Measurements from ENCODE around the gene CLDN19. TPM values are rescaled to one million over a fixed set of nuclear protein-coding genes. Genes with fewer than 3 reads are reported as not detected.

CLDN19 gene
- total RNA-seq, 6 experiments from 2014 or later: not detected

GRCh38 chr1:42783092-42783491 lies 43.1 kb upstream of the CLDN19 start:
- Mint-ChIP-seq H3K4me1 (ENCODE audit: low read depth) (no peaks in the 10 kb centered on the region), H3K36me3 (ENCODE audit: low read depth) (no peaks in the 10 kb centered on the region; the same call in 1 of the 2 replicates), H3K27ac (no peak overlapping the region), H3K27me3 (ENCODE audit: insufficient read depth) (peaks cover 4% of the 10 kb centered on the region), H3K4me3 (no peak overlapping the region), H3K9me3 (no peaks in the 10 kb centered on the region)
- no peak for TF ChIP-seq CTCF (IDR thresholded peaks at IDR 0.05)
- no peak for DNase-seq

- no peak for TF ChIP-seq CTCF (IDR thresholded peaks at IDR 0.05)
These were observed 40.1 kb upstream of the CLDN19 start for GRCh38 chr1:42780176-42780575.

GRCh38 chr1:42779725-42780124 lies 39.7 kb upstream of the CLDN19 start:
- peaks cover 16% of the 10 kb centered on the region for H3K36me3 Mint-ChIP-seq (ENCODE audit: low read depth)
- no peak for DNase-seq
- TF ChIP-seq CTCF (IDR thresholded peaks at IDR 0.05): no peak
- H3K4me1 Mint-ChIP-seq (ENCODE audit: low read depth): no peaks in the 10 kb centered on the region
- H3K27me3 Mint-ChIP-seq (ENCODE audit: insufficient read depth): no peaks in the 10 kb centered on the region; the same call in 1 of the 2 replicates
- no peak overlapping the region for H3K4me3 Mint-ChIP-seq
- H3K27ac Mint-ChIP-seq: no peak overlapping the region
- H3K9me3 Mint-ChIP-seq: no peaks in the 10 kb centered on the region

More at GRCh38 chr1:42780176-42780575, 40.1 kb upstream of the CLDN19 start:
- Mint-ChIP-seq H3K4me3 (no peak overlapping the region), H3K27ac (no peak overlapping the region), H3K27me3 (ENCODE audit: insufficient read depth) (no peaks in the 10 kb centered on the region; the same call in 1 of the 2 replicates), H3K36me3 (ENCODE audit: low read depth) (peaks cover 12% of the 10 kb centered on the region), H3K9me3 (no peaks in the 10 kb centered on the region), H3K4me1 (ENCODE audit: low read depth) (no peaks in the 10 kb centered on the region)
- DNase-seq: no peak

GRCh38 chr1:42777852-42778251 lies 37.8 kb upstream of the CLDN19 start:
- DNase-seq: peak; percentile 31
- H3K27me3 Mint-ChIP-seq (ENCODE audit: insufficient read depth): no peaks in the 10 kb centered on the region; the same call in 1 of the 2 replicates
- no peaks in the 10 kb centered on the region for H3K4me1 Mint-ChIP-seq (ENCODE audit: low read depth)
- no peak overlapping the region for H3K4me3 Mint-ChIP-seq
- TF ChIP-seq CTCF (IDR thresholded peaks at IDR 0.05): peak; percentile 85
- H3K36me3 Mint-ChIP-seq (ENCODE audit: low read depth): peaks cover 18% of the 10 kb centered on the region
- H3K27ac Mint-ChIP-seq: no peak overlapping the region
- H3K9me3 Mint-ChIP-seq: no peaks in the 10 kb centered on the region

- DNase-seq: no peak
- Mint-ChIP-seq H3K9me3 (no peaks in the 10 kb centered on the region), H3K4me1 (ENCODE audit: low read depth) (no peaks in the 10 kb centered on the region), H3K4me3 (no peak overlapping the region), H3K36me3 (ENCODE audit: low read depth) (peaks cover 18% of the 10 kb centered on the region), H3K27me3 (ENCODE audit: insufficient read depth) (no peaks in the 10 kb centered on the region), H3K27ac (no peak overlapping the region)
- TF ChIP-seq CTCF (IDR thresholded peaks at IDR 0.05): no peak
These were observed 36.5 kb upstream of the CLDN19 start for GRCh38 chr1:42776502-42776901.

All from HFFc6 (cell line).